Parathyroid adenoma (tissue), 2 donors: Measurements from ENCODE around the gene CLCNKB.
A peak's percentile ranks its signal among the peaks of the same experiment; 100 is the strongest.

Experiments
- H2AFZ ChIP-seq: fragments of 300-600 bp; sonication (generic); one replicate; pipeline ENCODE4 v1.7.0; 2017; ENCODE audit warnings: antibody characterized with exemption, mild to moderate bottlenecking
- H3K27ac ChIP-seq: fragments of 300-600 bp; sonication (generic); one replicate; pipeline ENCODE4 v1.7.0; 2017
- H3K27me3 ChIP-seq: fragments of 300-600 bp; sonication (generic); one replicate; pipeline ENCODE4 v1.7.0; 2017; ENCODE audit warnings: low read length; ENCODE audit not compliant: control insufficient read depth, insufficient read depth
- H3K36me3 ChIP-seq: fragments of 300-600 bp; sonication (generic); one replicate; pipeline ENCODE4 v1.7.0; 2017; ENCODE audit warnings: low read length; ENCODE audit not compliant: control insufficient read depth, insufficient read depth
- H3K4me1 ChIP-seq: fragments of 300-600 bp; sonication (generic); one replicate; pipeline ENCODE4 v1.7.0; 2017; ENCODE audit warnings: control low read depth
- H3K4me2 ChIP-seq: fragments of 300-600 bp; sonication (generic); one replicate; pipeline ENCODE4 v1.7.0; 2017; ENCODE audit warnings: low read length
- H3K4me3 ChIP-seq: fragments of 300-600 bp; sonication (generic); one replicate; pipeline ENCODE4 v1.7.0; 2017; ENCODE audit warnings: low read depth, low read length
- H3K79me2 ChIP-seq: fragments of 300-600 bp; sonication (generic); one replicate; pipeline ENCODE4 v1.7.0; 2017; ENCODE audit warnings: control low read depth
- H3K9ac ChIP-seq: fragments of 300-600 bp; sonication (generic); one replicate; pipeline ENCODE4 v1.7.0; 2017; ENCODE audit warnings: mild to moderate bottlenecking
- H3K9me3 ChIP-seq: fragments of 300-600 bp; sonication (generic); one replicate; pipeline ENCODE4 v1.7.0; 2017; ENCODE audit warnings: low read length; ENCODE audit not compliant: control insufficient read depth
- CTCF ChIP-seq: fragments of 300-600 bp; sonication (generic); IDR thresholded peaks from one replicate; pipeline ENCODE4 v1.7.0; 2017; ENCODE audit warnings: antibody characterized with exemption, mild to moderate bottlenecking
- donor health status: primary hyperparathyroidism.

Gene CLCNKB

GRCh38 chr1:16010837-16011236, 32.7 kb upstream of the CLCNKB start:
- no peak for TF ChIP-seq CTCF
- no peaks in the 10 kb centered on the region for H3K79me2 ChIP-seq

GRCh38 chr1:16011936-16012589, 31.5 kb upstream of the CLCNKB start:
- Histone ChIP-seq H3K36me3 (no peaks in the 10 kb centered on the region), H3K79me2 (no peaks in the 10 kb centered on the region), H3K9me3 (no peaks in the 10 kb centered on the region), H3K4me3 (peak overlapping the region; percentile 92), H3K9ac (no peak overlapping the region), H3K4me1 (peaks cover 17% of the 10 kb centered on the region), H2AFZ (no peak overlapping the region), H3K27me3 (no peaks in the 10 kb centered on the region), H3K27ac (peak overlapping the region; percentile 99), H3K4me2 (peak overlapping the region; percentile 99)
- no peak for TF ChIP-seq CTCF

More at GRCh38 chr1:16010837-16011236, 32.7 kb upstream of the CLCNKB start:
- H3K4me1 ChIP-seq, result peaks cover 6% of the 10 kb centered on the region
- H3K36me3 ChIP-seq, result no peaks in the 10 kb centered on the region
- H2AFZ ChIP-seq, result no peak overlapping the region
- no peak overlapping the region for H3K4me3 ChIP-seq
- no peaks in the 10 kb centered on the region for H3K27me3 ChIP-seq
- H3K27ac ChIP-seq, result no peak overlapping the region
- H3K9me3 ChIP-seq, result no peaks in the 10 kb centered on the region
- no peak overlapping the region for H3K9ac ChIP-seq
- H3K4me2 ChIP-seq, result no peak overlapping the region

- Histone ChIP-seq H3K4me1 (peaks cover 22% of the 10 kb centered on the region), H3K9me3 (no peaks in the 10 kb centered on the region), H3K79me2 (no peaks in the 10 kb centered on the region), H3K36me3 (no peaks in the 10 kb centered on the region), H2AFZ (peak overlapping the region; percentile 53), H3K27ac (peak overlapping the region; percentile 99), H3K4me3 (peak overlapping the region; percentile 92), H3K4me2 (peak overlapping the region; percentile 99), H3K27me3 (no peaks in the 10 kb centered on the region), H3K9ac (peak overlapping the region; percentile 31)
- peak; percentile 19 for TF ChIP-seq CTCF
These were observed 30.9 kb upstream of the CLCNKB start for GRCh38 chr1:16012590-16013219.

GRCh38 chr1:16013220-16013907, 30.2 kb upstream of the CLCNKB start:
- H3K4me3 ChIP-seq, result peak overlapping the region; percentile 92
- no peaks in the 10 kb centered on the region for H3K36me3 ChIP-seq
- H3K27me3 ChIP-seq, result no peaks in the 10 kb centered on the region
- H3K4me2 ChIP-seq, result peak overlapping the region; percentile 99
- H3K9ac ChIP-seq, result peak overlapping the region; percentile 31
- H3K79me2 ChIP-seq, result no peaks in the 10 kb centered on the region
- H3K27ac ChIP-seq, result peak overlapping the region; percentile 99
- peak overlapping the region; percentile 53 for H2AFZ ChIP-seq
- H3K4me1 ChIP-seq, result peaks cover 27% of the 10 kb centered on the region
- H3K9me3 ChIP-seq, result no peaks in the 10 kb centered on the region
- TF ChIP-seq CTCF, result no peak
